Measurements from ENCODE around the gene TMCO4.
"Not testable (repeated sequence)": the region's sequence is repeated elsewhere in the genome, so short reads cannot be mapped to it uniquely, and the experiment has no call there.

Gene TMCO4

GRCh38 chr1:19799230-19800075 lies at the start of gene TMCO4:
Gene TMCO4, minus strand, starts transcription at chr1:19799916. Its CDS starts 19,158 bp downstream, at chr1:19780758.
- DNase-seq (ENCODE audit: low read depth in 2 of 2) = peak; percentile 31 to 43

- not testable (repeated sequence) for DNase-seq (ENCODE audit: low read depth in 2 of 2)
These were observed 49.6 kb upstream of the TMCO4 start for GRCh38 chr1:19849307-19849706.

GRCh38 chr1:19847334-19847733 lies 47.6 kb upstream of the TMCO4 start:
- not testable (repeated sequence) for DNase-seq (ENCODE audit: low read depth in 2 of 2)

- no peak for DNase-seq (ENCODE audit: low read depth in 2 of 2)
These were observed 46.6 kb upstream of the TMCO4 start for GRCh38 chr1:19846338-19846737.

- no peak for DNase-seq (ENCODE audit: low read depth in 2 of 2)
These were observed 45.8 kb upstream of the TMCO4 start for GRCh38 chr1:19845555-19845954.

- DNase-seq (ENCODE audit: low read depth in 2 of 2) = no peak
These were observed 45.2 kb upstream of the TMCO4 start for GRCh38 chr1:19844731-19845495.

GRCh38 chr1:19840228-19840627 lies 40.5 kb upstream of the TMCO4 start:
- no peak for DNase-seq (ENCODE audit: low read depth in 2 of 2)

GRCh38 chr1:19837866-19838265 lies 38.1 kb upstream of the TMCO4 start:
- no peak for DNase-seq (ENCODE audit: low read depth in 2 of 2)

GRCh38 chr1:19835578-19835977 lies 35.9 kb upstream of the TMCO4 start:
- DNase-seq (ENCODE audit: low read depth in 2 of 2) = no peak

GRCh38 chr1:19831441-19831840 lies 31.7 kb upstream of the TMCO4 start:
- DNase-seq (ENCODE audit: low read depth in 2 of 2) = no peak

- no peak for DNase-seq (ENCODE audit: low read depth in 2 of 2)
These were observed 28.8 kb upstream of the TMCO4 start for GRCh38 chr1:19828546-19828945.

GRCh38 chr1:19825298-19825697 lies 25.6 kb upstream of the TMCO4 start:
- no peak for DNase-seq (ENCODE audit: low read depth in 2 of 2)

GRCh38 chr1:19824541-19824940 lies 24.8 kb upstream of the TMCO4 start:
- no peak for DNase-seq (ENCODE audit: low read depth in 2 of 2)

- no peak for DNase-seq (ENCODE audit: low read depth in 2 of 2)
These were observed 24.3 kb upstream of the TMCO4 start for GRCh38 chr1:19824036-19824435.

GRCh38 chr1:19819701-19820100 lies 20.0 kb upstream of the TMCO4 start:
- DNase-seq (ENCODE audit: low read depth in 2 of 2) = no peak

GRCh38 chr1:19818324-19818723 lies 18.6 kb upstream of the TMCO4 start:
- no peak for DNase-seq (ENCODE audit: low read depth in 2 of 2)

- DNase-seq (ENCODE audit: low read depth in 2 of 2) = no peak
These were observed 17.4 kb upstream of the TMCO4 start for GRCh38 chr1:19817160-19817559.

- not testable (repeated sequence) for DNase-seq (ENCODE audit: low read depth in 2 of 2)
These were observed 17.0 kb upstream of the TMCO4 start for GRCh38 chr1:19816737-19817086.

- DNase-seq (ENCODE audit: low read depth in 2 of 2) = no peak
These were observed 16.4 kb upstream of the TMCO4 start for GRCh38 chr1:19815801-19816736.

GRCh38 chr1:19814681-19815503 lies 15.2 kb upstream of the TMCO4 start, which contains the start of gene RNF186:
Gene RNF186, minus strand, starts transcription at chr1:19815283. Its CDS starts 182 bp downstream, at chr1:19815101.
- DNase-seq (ENCODE audit: low read depth in 2 of 2) = no peak

- no peak for DNase-seq (ENCODE audit: low read depth in 2 of 2)
These were observed 14.5 kb upstream of the TMCO4 start for GRCh38 chr1:19814244-19814661.

All from activated CD4-positive, alpha-beta T cell treated with anti-CD3 and anti-CD28 coated beads for 24 hours (primary cell).